CD14-positive monocyte (primary cell): Measurements from ENCODE around the gene ANO9. TPM values are rescaled to one million over a fixed set of nuclear protein-coding genes. Genes with fewer than 3 reads are reported as not detected.
A peak's percentile ranks its signal among the peaks of the same experiment; 100 is the strongest.

Experiments used
- DNase-seq, 3 donors: peaks; one replicate each; pipeline ENCODE4 v3.0.0-alpha.2; 2011 to 2022
- H2AFZ ChIP-seq: 2 replicates; pipeline ENCODE4 v1.6.0; 2012; ENCODE audit warnings: mild to moderate bottlenecking, low read depth, low read length, inconsistent platforms; ENCODE audit not compliant: insufficient read depth, poor library complexity, severe bottlenecking
- H3K27ac ChIP-seq, 2 donors: 1 replicate in 1 of 2; 2 replicates in 1 of 2; pipeline ENCODE4 v1.5.1; 2012 to 2013; ENCODE audit warnings: low read length in 2 of 2, control low read depth in 1 of 2, inconsistent platforms in 1 of 2, low read depth in 1 of 2, mild to moderate bottlenecking in 1 of 2
- H3K27me3 ChIP-seq, 2 donors: one replicate each; pipeline versions ENCODE4 v1.6.0 to v1.6.1; 2011 to 2013; ENCODE audit warnings: low read length in 2 of 2; ENCODE audit not compliant: control insufficient read depth in 2 of 2, insufficient read depth in 2 of 2
- H3K36me3 ChIP-seq, 2 donors: replicated peaks in 1 of 2; 1 replicate in 1 of 2; 2 replicates in 1 of 2; pipeline versions ENCODE4 v1.5.1 to v1.6.1; 2012 to 2013; ENCODE audit warnings: low read length in 2 of 2, control low read depth in 1 of 2, inconsistent platforms in 1 of 2, mild to moderate bottlenecking in 1 of 2; ENCODE audit not compliant: insufficient read depth in 2 of 2, control insufficient read depth in 1 of 2
- H3K4me1 ChIP-seq, 2 donors: 1 replicate in 1 of 2; 2 replicates in 1 of 2; pipeline versions ENCODE4 v1.5.1 to v1.6.1; 2012 to 2013; ENCODE audit warnings: low read length in 2 of 2, control low read depth in 1 of 2, inconsistent platforms in 1 of 2, mild to moderate bottlenecking in 1 of 2, moderate library complexity in 1 of 2; ENCODE audit not compliant: insufficient read depth in 2 of 2, control insufficient read depth in 1 of 2
- H3K4me2 ChIP-seq: replicated peaks from 2 replicates; pipeline ENCODE3; 2012; ENCODE audit warnings: low read length, moderate library complexity, mild to moderate bottlenecking; ENCODE audit not compliant: poor library complexity, severe bottlenecking; ENCODE audit errors: extremely low read depth
- H3K4me3 ChIP-seq, 3 experiments: fragments of 200-600 bp in 1 of 3; sonication (generic) in 1 of 3; replicated peaks in 1 of 3; 1 replicate in 2 of 3; 2 replicates in 1 of 3; pipeline ENCODE4 v1.5.1; 2011 to 2013; ENCODE audit warnings: low read length in 3 of 3, mild to moderate bottlenecking in 3 of 3, control low read depth in 2 of 3, low read depth in 2 of 3, inconsistent platforms in 1 of 3, moderate library complexity in 1 of 3
- H3K79me2 ChIP-seq: 2 replicates; pipeline ENCODE4 v1.6.0; 2012; ENCODE audit warnings: mild to moderate bottlenecking, control low read depth, inconsistent platforms, low read length, moderate library complexity; ENCODE audit not compliant: insufficient read depth
- H3K9ac ChIP-seq: 2 replicates; pipeline ENCODE4 v1.6.0; 2017; ENCODE audit warnings: low read length, mild to moderate bottlenecking; ENCODE audit not compliant: insufficient read depth, poor library complexity, severe bottlenecking
- H3K9me3 ChIP-seq, 2 donors: replicated peaks in 1 of 2; 1 replicate in 1 of 2; 2 replicates in 1 of 2; pipeline versions ENCODE4 v1.5.1 to v1.6.1; 2012 to 2013; ENCODE audit warnings: low read length in 2 of 2, control low read depth in 1 of 2; ENCODE audit not compliant: control insufficient read depth in 1 of 2, insufficient read depth in 1 of 2
- H4K20me1 ChIP-seq: 2 replicates; pipeline ENCODE4 v1.6.0; 2012; ENCODE audit warnings: mild to moderate bottlenecking, low read length, control low read depth, moderate library complexity; ENCODE audit not compliant: insufficient read depth
- H3K27ac Mint-ChIP-seq, 7 donors: one replicate each; pipeline ENCODE4 v1.8.0; 2020; ENCODE audit warnings: mild to moderate bottlenecking in 7 of 7, mixed read lengths in 7 of 7, moderate library complexity in 6 of 7, inconsistent platforms in 2 of 7
- H3K27me3 Mint-ChIP-seq, 3 donors: one replicate each; pipeline ENCODE4 v1.8.0; 2021 to 2022; ENCODE audit warnings: low read depth in 3 of 3, mild to moderate bottlenecking in 3 of 3, mixed read lengths in 3 of 3, moderate library complexity in 3 of 3, inconsistent platforms in 1 of 3
- H3K36me3 Mint-ChIP-seq, 2 donors: one replicate each; pipeline ENCODE4 v1.8.0; 2020; ENCODE audit warnings: mixed read lengths in 2 of 2, inconsistent platforms in 1 of 2, mild to moderate bottlenecking in 1 of 2
- H3K4me1 Mint-ChIP-seq: one replicate; pipeline ENCODE4 v1.8.0; 2020; ENCODE audit warnings: mild to moderate bottlenecking, mixed read lengths
- H3K4me3 Mint-ChIP-seq, 2 donors: one replicate each; pipeline ENCODE4 v1.8.0; 2020; ENCODE audit warnings: mild to moderate bottlenecking in 2 of 2, mixed read lengths in 2 of 2, moderate library complexity in 1 of 2
- H3K9me3 Mint-ChIP-seq, 7 donors: one replicate each; pipeline ENCODE4 v1.8.0; 2020 to 2022; ENCODE audit warnings: mixed read lengths in 7 of 7, mild to moderate bottlenecking in 6 of 7, moderate library complexity in 6 of 7, inconsistent platforms in 2 of 7
- CTCF ChIP-seq: fragments of 200-600 bp; IDR thresholded peaks from one replicate; pipeline ENCODE4 v1.8.0; 2022; ENCODE audit warnings: antibody characterized with exemption, mild to moderate bottlenecking
- WGBS: methylation state at CpG from one replicate; pipeline ENCODE4 v1.1.5; 2013; ENCODE audit warnings: missing lambda C conversion rate; ENCODE audit not compliant: insufficient coverage; 5-methylcytosine and 5-hydroxymethylcytosine counted together
- intact Hi-C, 2 donors: fragments of 100-400 bp; cut with micrococcal nuclease; formaldehyde crosslinking; loops; one replicate each; pipeline versions ENCODE4 v1.15.0 to v1.15.1; 2023
- polyA plus RNA-seq, 3 donors: library from polyadenylated mRNA; depleted of rRNA in 1 of 3; unstranded in 2 of 3; stranded (reverse) in 1 of 3; fragments of 300-500 nt in 2 of 3; fragments of >200 nt in 1 of 3; fragmentation: Illumina TruSeq in 2 of 3; gene quantifications; 1 replicate in 2 of 3; 2 replicates in 1 of 3; pipeline ENCODE4 v1.2.3, GENCODE V29; 2012 to 2021

Gene ANO9
- polyA plus RNA-seq, 3 donors: 0.18 to 0.24 TPM; not detected in 1

DNA sequence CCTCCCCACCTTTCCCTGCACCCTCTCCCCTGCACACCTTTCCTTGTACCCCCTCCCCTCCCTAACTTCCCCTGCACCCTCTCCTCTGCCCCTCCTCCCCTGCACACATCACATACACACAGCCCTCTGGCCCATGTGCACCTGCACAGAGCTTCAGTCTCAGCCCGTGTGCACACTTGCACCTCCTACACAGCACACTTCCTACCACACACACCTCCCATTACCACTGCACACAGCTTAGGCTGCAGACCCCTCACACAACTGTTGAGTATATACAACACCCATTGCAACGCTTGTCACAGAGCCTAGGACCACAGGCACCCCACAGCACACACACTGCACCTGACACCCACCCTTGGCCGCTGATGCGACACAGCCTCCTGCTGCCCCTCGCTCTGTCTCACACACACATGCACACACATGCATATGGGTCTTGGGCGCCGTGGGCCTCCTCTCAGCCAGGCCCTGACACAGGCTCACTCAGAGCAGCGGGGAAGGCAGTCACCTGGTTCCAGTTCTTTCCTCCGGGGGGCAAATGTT is 27.4 kb downstream of the ANO9 start:
- intact Hi-C loops: loop anchor here in 1 of 2 donors (5.0 kb wide), 1 partner anchor 33 kb away; no protein-coding TSS in a partner anchor
- no peaks in the 10 kb centered on the region for H3K27me3 ChIP-seq
- peak overlapping the region; percentile 89 to 97 for H3K4me3 Mint-ChIP-seq
- peak overlapping the region; percentile 96 for H3K4me2 ChIP-seq
- H3K4me3 ChIP-seq: peak overlapping the region; percentile 41 to 96 (median 79)
- H3K79me2 ChIP-seq: peaks cover 38% of the 10 kb centered on the region
- whole genome bisulfite sequencing: 2% methylated on average over 9 of the region's 9 CpGs
- peak overlapping the region; percentile 56 to 90 for H3K27ac ChIP-seq
- H3K9ac ChIP-seq: peak overlapping the region; percentile 77
- no peak for DNase-seq
- H3K9me3 ChIP-seq: no peaks in the 10 kb centered on the region
- no peaks in the 10 kb centered on the region for H3K9me3 Mint-ChIP-seq
- peak overlapping the region; percentile 86 to 93 (median 90) for H3K27ac Mint-ChIP-seq
- peaks cover 0 to 8% (median 6%) of the 10 kb centered on the region in 3 donors for H3K27me3 Mint-ChIP-seq
- peaks cover 41 to 54% of the 10 kb centered on the region in 2 donors for H3K4me1 ChIP-seq
- no peak for TF ChIP-seq CTCF
- H2AFZ ChIP-seq: peak overlapping the region; percentile 80
- no peaks in the 10 kb centered on the region for H3K36me3 Mint-ChIP-seq
- no peaks in the 10 kb centered on the region for H3K36me3 ChIP-seq
- peaks cover 45% of the 10 kb centered on the region for H3K4me1 Mint-ChIP-seq
- peaks cover 15% of the 10 kb centered on the region for H4K20me1 ChIP-seq

DNA sequence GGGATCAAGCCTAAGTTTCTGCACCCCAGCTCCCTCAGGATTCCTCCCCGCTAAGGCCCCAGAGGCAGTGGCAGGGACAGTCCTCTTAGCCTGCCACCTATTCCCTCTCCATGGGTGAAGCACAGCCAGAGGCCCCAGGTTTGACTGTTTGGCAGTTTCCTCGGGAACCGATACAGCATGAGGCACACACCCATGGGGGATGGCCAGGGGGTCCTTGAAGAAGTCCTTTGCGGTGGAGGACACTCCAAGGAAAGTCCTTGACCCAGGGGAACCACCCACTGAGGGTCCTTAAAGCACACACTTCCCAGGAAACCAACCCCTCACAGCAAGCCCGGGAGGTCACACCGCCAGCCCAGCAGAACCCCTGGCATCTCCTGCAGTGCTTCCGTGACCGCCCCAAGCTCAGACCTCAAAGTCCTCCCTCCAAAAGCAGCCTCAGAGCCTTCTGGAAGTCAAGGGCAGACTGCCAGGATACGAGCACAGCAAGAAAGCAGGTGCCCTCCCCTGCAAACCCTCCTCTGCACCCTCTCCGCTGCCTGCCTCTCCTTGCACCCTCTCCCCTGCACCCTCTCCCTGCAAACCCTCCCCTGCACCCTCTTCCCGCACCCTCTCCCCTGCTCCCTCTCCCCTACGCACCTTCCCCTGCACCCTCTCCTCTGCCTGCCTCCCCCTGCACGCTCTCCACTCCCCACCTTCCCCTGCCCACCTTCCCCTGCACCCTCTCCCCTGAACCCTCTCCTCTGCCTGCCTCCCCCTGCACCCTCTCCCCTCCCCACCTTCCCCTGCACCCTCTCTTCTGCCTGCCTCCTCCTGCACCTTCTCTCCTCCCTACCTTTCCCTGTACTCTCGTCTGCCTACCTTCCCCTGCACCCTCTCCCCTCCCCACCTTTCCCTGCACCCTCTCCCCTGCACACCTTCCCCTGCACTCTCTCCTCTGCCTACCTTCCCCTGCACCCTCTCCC is 28.4 kb downstream of the ANO9 start:
- peaks cover 38% of the 10 kb centered on the region for H3K79me2 ChIP-seq
- DNase-seq: no peak
- peaks cover 0 to 6% (median 6%) of the 10 kb centered on the region in 3 donors for H3K27me3 Mint-ChIP-seq
- no peaks in the 10 kb centered on the region for H3K27me3 ChIP-seq
- H3K4me3 Mint-ChIP-seq: peak overlapping the region; percentile 60 to 84
- peaks cover 15% of the 10 kb centered on the region for H4K20me1 ChIP-seq
- peak overlapping the region in 2 of 3 experiments; percentile 8 to 96 for H3K4me3 ChIP-seq
- 14% methylated on average over 13 of the region's 14 CpGs for WGBS
- intact Hi-C loops: loop anchor here in 1 of 2 donors (5.0 kb wide), 1 partner anchor 34 kb away; no protein-coding TSS in a partner anchor
- no peak for TF ChIP-seq CTCF
- no peaks in the 10 kb centered on the region for H3K9me3 ChIP-seq
- no peak overlapping the region for H3K27ac ChIP-seq
- no peaks in the 10 kb centered on the region for H3K36me3 Mint-ChIP-seq
- peak overlapping the region in 1 of 7 donors; percentile 83 for H3K27ac Mint-ChIP-seq
- H3K9me3 Mint-ChIP-seq: no peaks in the 10 kb centered on the region
- no peak overlapping the region for H3K9ac ChIP-seq
- H3K4me1 ChIP-seq: peaks cover 41 to 51% of the 10 kb centered on the region in 2 donors
- H3K36me3 ChIP-seq: peaks cover 0 to 2% of the 10 kb centered on the region in 2 donors
- no peak overlapping the region for H2AFZ ChIP-seq
- H3K4me2 ChIP-seq: peak overlapping the region; percentile 96
- H3K4me1 Mint-ChIP-seq: peaks cover 41% of the 10 kb centered on the region
